SU-DHL-6 (cell line): Measurements from ENCODE around the gene ZNF385C.

ENCODE experiments used
- EZH2phosphoT487 ChIP-seq: fragments of 200-600 bp; sonication (generic), shearing (Covaris generic); conservative IDR thresholded peaks from 2 replicates; pipeline ENCODE4 v1.6.1; 2018; ENCODE audit warnings: mild to moderate bottlenecking, antibody characterized with exemption, low read length, moderate library complexity, mixed read lengths
- TF ChIP-seq, protein P1 (sequence below): fragments of 200-600 bp; sonication (generic); IDR thresholded peaks from one replicate; pipeline ENCODE4 v1.5.1; 2017; ENCODE audit warnings: antibody characterized with exemption, mild to moderate bottlenecking, low read length, moderate library complexity; ENCODE audit not compliant: insufficient read depth, poor library complexity, severe bottlenecking

DNA sequence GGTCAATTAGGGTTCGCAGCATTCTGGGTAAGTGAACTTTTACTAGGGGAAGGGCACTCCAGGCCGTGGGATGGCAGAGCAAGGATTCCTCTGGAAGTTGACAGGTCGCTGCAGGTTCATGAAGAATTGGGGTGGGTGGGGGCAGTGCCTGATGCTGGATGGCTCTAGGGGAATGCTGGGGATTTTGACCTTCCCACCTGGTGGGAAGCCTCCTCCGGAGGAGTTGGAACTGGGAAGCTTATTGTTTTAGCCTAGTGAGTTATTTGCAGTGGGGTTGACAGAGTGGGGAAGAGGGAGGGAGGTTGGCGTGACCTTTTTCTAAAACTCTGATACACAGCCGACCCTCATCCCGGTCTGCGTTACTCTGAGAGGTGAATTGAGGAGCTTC lies 47.3 kb downstream of the ZNF385C start:
- TF ChIP-seq, protein P1, sequence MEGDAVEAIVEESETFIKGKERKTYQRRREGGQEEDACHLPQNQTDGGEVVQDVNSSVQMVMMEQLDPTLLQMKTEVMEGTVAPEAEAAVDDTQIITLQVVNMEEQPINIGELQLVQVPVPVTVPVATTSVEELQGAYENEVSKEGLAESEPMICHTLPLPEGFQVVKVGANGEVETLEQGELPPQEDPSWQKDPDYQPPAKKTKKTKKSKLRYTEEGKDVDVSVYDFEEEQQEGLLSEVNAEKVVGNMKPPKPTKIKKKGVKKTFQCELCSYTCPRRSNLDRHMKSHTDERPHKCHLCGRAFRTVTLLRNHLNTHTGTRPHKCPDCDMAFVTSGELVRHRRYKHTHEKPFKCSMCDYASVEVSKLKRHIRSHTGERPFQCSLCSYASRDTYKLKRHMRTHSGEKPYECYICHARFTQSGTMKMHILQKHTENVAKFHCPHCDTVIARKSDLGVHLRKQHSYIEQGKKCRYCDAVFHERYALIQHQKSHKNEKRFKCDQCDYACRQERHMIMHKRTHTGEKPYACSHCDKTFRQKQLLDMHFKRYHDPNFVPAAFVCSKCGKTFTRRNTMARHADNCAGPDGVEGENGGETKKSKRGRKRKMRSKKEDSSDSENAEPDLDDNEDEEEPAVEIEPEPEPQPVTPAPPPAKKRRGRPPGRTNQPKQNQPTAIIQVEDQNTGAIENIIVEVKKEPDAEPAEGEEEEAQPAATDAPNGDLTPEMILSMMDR, result no peak
- TF ChIP-seq EZH2phosphoT487, result no peak
